HepG2 (cell line): ENCODE results near the gene HDGFL2. TPM values are rescaled to one million over a fixed set of nuclear protein-coding genes. Genes with fewer than 3 reads are reported as not detected.

Experiments used
- AHR ChIP-seq: IDR thresholded peaks from 2 replicates; pipeline ENCODE4 v1.6.1; 2018; ENCODE audit warnings: missing genetic modification reagents, missing compliant biosample characterization
- BCL6 ChIP-seq: IDR thresholded peaks from 2 replicates; pipeline ENCODE4 v1.6.1; 2016; ENCODE audit warnings: missing genetic modification reagents, missing compliant biosample characterization
- GATAD2A ChIP-seq: IDR thresholded peaks from 2 replicates; pipeline ENCODE4 v1.6.1; 2016
- HES4 ChIP-seq: sonication (generic); formaldehyde crosslinking; IDR thresholded peaks from 2 replicates; pipeline ENCODE4 v1.9.0; 2021; ENCODE audit warnings: mild to moderate bottlenecking, missing genetic modification reagents, borderline replicate concordance
- JUNB ChIP-seq: sonication (generic); formaldehyde crosslinking; IDR thresholded peaks from 2 replicates; pipeline ENCODE4 v1.8.0; 2022; ENCODE audit warnings: missing genetic modification reagents, mild to moderate bottlenecking, borderline replicate concordance
- MBD4 ChIP-seq: IDR thresholded peaks from 2 replicates; pipeline ENCODE4 v1.6.1; 2012; ENCODE audit warnings: low read length, inconsistent platforms, borderline replicate concordance
- MED8 ChIP-seq: sonication (generic); formaldehyde crosslinking; IDR thresholded peaks from 2 replicates; pipeline ENCODE4 v1.8.1; 2023; ENCODE audit warnings: mild to moderate bottlenecking, missing genetic modification reagents; ENCODE audit not compliant: insufficient replicate concordance
- MEIS1 ChIP-seq: sonication (generic); formaldehyde crosslinking; IDR thresholded peaks from 2 replicates; pipeline ENCODE4 v1.9.0; 2021; ENCODE audit warnings: mild to moderate bottlenecking, missing genetic modification reagents, moderate library complexity, borderline replicate concordance
- MTA3 ChIP-seq: sonication (generic); formaldehyde crosslinking; IDR thresholded peaks from 2 replicates; pipeline ENCODE4 v1.4.0; 2020; ENCODE audit warnings: missing genetic modification reagents
- SALL1 ChIP-seq: sonication (generic); formaldehyde crosslinking; IDR thresholded peaks from 2 replicates; pipeline ENCODE4 v1.8.0; 2022; ENCODE audit warnings: mild to moderate bottlenecking, missing genetic modification reagents
- TBP ChIP-seq: sonication (generic); formaldehyde crosslinking; IDR thresholded peaks from 2 replicates; pipeline ENCODE4 v1.5.0; 2020; ENCODE audit warnings: missing genetic modification reagents
- ZBTB42 ChIP-seq: sonication (generic); formaldehyde crosslinking; IDR thresholded peaks from 2 replicates; pipeline ENCODE4 v1.5.0; 2020; ENCODE audit warnings: mild to moderate bottlenecking, missing genetic modification reagents
- ZFP36L1 ChIP-seq: sonication (generic); formaldehyde crosslinking; IDR thresholded peaks from 2 replicates; pipeline ENCODE4 v1.8.0; 2022; ENCODE audit warnings: mild to moderate bottlenecking, missing genetic modification reagents, moderate library complexity
- ZNF121 ChIP-seq: sonication (generic); formaldehyde crosslinking; IDR thresholded peaks from 2 replicates; pipeline ENCODE4 v1.5.0; 2020; ENCODE audit warnings: mild to moderate bottlenecking, missing genetic modification reagents
- ZNF235 ChIP-seq: sonication (generic); formaldehyde crosslinking; IDR thresholded peaks from 2 replicates; pipeline ENCODE4 v1.8.1; 2023; ENCODE audit warnings: mild to moderate bottlenecking, missing genetic modification reagents, borderline replicate concordance
- ZNF468 ChIP-seq: sonication (generic); formaldehyde crosslinking; IDR thresholded peaks from 2 replicates; pipeline ENCODE4 v1.8.0; 2022; ENCODE audit warnings: mild to moderate bottlenecking, moderate library complexity, missing genetic modification reagents
- ZNF615 ChIP-seq: sonication (generic); formaldehyde crosslinking; IDR thresholded peaks from 2 replicates; pipeline ENCODE4 v1.5.0; 2020; ENCODE audit warnings: mild to moderate bottlenecking, missing genetic modification reagents, borderline replicate concordance
- ZNF747 ChIP-seq: sonication (generic); formaldehyde crosslinking; IDR thresholded peaks from 2 replicates; pipeline ENCODE4 v1.8.1; 2023; ENCODE audit warnings: missing genetic modification reagents, mild to moderate bottlenecking, borderline replicate concordance
- polyA plus RNA-seq, 8 experiments: library from polyadenylated mRNA; depleted of rRNA in 3 of 8; stranded (reverse) in 7 of 8; unstranded in 1 of 8; fragments of >200 nt; fragmentation: Illumina TruSeq in 4 of 8; extraction: Trizol in 4 of 8; gene quantifications; 2 replicates each; pipeline versions ENCODE4 v1.2.1 to v1.2.3, GENCODE V29; 2011 to 2016; ENCODE audit warnings: low read depth in 4 of 8, missing spikeins in 1 of 8, mixed read lengths in 1 of 8; ENCODE audit not compliant: insufficient read depth in 1 of 8
- total RNA-seq, 5 experiments: library from RNA; depleted of rRNA; stranded (reverse); fragments of >200 nt; fragmentation: Illumina TruSeq; extraction: Trizol; gene quantifications; 2 replicates each; pipeline ENCODE4 v1.2.3, GENCODE V29; 2016; ENCODE audit warnings: low read depth in 1 of 5
- TF ChIP-seq, protein P1 (sequence below): sonication (generic); formaldehyde crosslinking; IDR thresholded peaks from 2 replicates; pipeline ENCODE4 v1.5.0; 2020; ENCODE audit warnings: missing genetic modification reagents
- TF ChIP-seq, protein P2 (sequence below): sonication (generic); formaldehyde crosslinking; IDR thresholded peaks from 2 replicates; pipeline ENCODE4 v1.4.0; 2020; ENCODE audit warnings: missing genetic modification reagents, borderline replicate concordance
- TF ChIP-seq, protein P3 (sequence below): sonication (generic); formaldehyde crosslinking; IDR thresholded peaks from 2 replicates; pipeline ENCODE4 v1.4.0; 2020; ENCODE audit warnings: missing genetic modification reagents
- TF ChIP-seq, protein P4 (sequence below): sonication (generic); formaldehyde crosslinking; IDR thresholded peaks from 2 replicates; pipeline ENCODE4 v1.8.1; 2023; ENCODE audit warnings: mild to moderate bottlenecking, inconsistent platforms, moderate library complexity, missing genetic modification reagents, borderline replicate concordance
- TF ChIP-seq, protein P5 (sequence below): sonication (generic); formaldehyde crosslinking; IDR thresholded peaks from 2 replicates; pipeline ENCODE4 v1.9.0; 2022; ENCODE audit warnings: low read depth, missing genetic modification reagents

HDGFL2 gene
- total and polyA plus RNA-seq, 2 of the 13 experiments (the other 11 are each of a cell fraction or from before 2014, with no cell fraction given): 20.0 to 51.1 TPM

DNA sequence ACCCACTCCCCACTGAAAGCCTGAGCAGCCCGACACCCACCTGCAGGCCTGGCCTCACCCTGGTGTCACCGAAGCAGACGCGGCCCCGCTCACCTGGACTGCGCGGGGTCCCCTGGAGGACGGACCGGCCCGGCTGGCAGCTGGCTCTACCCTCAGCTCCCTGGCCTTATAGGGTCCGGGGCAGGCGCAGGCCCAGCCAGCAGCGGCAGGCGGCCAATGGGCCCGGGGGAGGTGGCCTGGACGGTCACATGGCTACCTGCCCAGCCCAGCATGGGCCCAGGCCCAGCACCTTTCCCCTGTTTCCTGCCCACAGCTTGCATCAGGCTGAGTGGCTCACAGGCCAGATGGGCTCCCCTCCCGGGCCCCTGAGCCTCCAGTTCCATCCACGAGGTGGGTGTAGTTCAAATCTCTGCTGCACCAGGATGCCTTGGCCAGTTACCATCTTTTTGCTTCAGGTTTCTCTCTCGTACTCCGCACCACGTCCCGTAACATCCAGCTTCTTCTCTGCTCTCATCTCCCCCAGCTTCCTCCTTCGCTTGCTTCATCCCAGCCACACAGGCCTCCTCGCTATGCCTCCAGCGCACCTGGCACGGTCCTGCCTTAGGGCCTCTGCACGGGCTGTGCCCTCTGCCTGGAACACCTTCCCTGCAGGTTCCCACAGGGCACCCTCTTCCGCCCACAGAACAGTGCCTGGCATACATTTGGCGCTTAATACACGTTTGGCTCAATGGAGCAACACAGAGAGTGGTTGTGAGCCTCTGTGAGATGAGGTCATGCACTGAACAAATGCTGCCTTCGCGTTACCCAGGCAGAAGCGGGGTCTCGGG lies 46.5 kb downstream of the HDGFL2 start, which contains the start of gene PLIN4 (continued):
- TF ChIP-seq, protein P1, sequence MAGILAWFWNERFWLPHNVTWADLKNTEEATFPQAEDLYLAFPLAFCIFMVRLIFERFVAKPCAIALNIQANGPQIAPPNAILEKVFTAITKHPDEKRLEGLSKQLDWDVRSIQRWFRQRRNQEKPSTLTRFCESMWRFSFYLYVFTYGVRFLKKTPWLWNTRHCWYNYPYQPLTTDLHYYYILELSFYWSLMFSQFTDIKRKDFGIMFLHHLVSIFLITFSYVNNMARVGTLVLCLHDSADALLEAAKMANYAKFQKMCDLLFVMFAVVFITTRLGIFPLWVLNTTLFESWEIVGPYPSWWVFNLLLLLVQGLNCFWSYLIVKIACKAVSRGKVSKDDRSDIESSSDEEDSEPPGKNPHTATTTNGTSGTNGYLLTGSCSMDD: no peak
- TF ChIP-seq AHR: no peak
- TF ChIP-seq HES4 (CRISPR knock-in tag): no peak
- TF ChIP-seq, protein P2, sequence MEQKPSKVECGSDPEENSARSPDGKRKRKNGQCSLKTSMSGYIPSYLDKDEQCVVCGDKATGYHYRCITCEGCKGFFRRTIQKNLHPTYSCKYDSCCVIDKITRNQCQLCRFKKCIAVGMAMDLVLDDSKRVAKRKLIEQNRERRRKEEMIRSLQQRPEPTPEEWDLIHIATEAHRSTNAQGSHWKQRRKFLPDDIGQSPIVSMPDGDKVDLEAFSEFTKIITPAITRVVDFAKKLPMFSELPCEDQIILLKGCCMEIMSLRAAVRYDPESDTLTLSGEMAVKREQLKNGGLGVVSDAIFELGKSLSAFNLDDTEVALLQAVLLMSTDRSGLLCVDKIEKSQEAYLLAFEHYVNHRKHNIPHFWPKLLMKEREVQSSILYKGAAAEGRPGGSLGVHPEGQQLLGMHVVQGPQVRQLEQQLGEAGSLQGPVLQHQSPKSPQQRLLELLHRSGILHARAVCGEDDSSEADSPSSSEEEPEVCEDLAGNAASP: 0 out of 2 replicates have a peak, but pooled peaks have one; percentile 18
- TF ChIP-seq SALL1 (CRISPR knock-in tag): peak; percentile 54; the same call in 1 of the 2 replicates
- no peak for TF ChIP-seq ZNF615 (CRISPR knock-in tag)
- no peak for TF ChIP-seq ZNF235 (CRISPR knock-in tag)
- TF ChIP-seq GATAD2A: 0 out of 2 replicates have a peak, but pooled peaks have one; percentile 10
- TF ChIP-seq, protein P3, sequence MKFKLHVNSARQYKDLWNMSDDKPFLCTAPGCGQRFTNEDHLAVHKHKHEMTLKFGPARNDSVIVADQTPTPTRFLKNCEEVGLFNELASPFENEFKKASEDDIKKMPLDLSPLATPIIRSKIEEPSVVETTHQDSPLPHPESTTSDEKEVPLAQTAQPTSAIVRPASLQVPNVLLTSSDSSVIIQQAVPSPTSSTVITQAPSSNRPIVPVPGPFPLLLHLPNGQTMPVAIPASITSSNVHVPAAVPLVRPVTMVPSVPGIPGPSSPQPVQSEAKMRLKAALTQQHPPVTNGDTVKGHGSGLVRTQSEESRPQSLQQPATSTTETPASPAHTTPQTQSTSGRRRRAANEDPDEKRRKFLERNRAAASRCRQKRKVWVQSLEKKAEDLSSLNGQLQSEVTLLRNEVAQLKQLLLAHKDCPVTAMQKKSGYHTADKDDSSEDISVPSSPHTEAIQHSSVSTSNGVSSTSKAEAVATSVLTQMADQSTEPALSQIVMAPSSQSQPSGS (CRISPR knock-in tag): no peak
- TF ChIP-seq, protein P4, sequence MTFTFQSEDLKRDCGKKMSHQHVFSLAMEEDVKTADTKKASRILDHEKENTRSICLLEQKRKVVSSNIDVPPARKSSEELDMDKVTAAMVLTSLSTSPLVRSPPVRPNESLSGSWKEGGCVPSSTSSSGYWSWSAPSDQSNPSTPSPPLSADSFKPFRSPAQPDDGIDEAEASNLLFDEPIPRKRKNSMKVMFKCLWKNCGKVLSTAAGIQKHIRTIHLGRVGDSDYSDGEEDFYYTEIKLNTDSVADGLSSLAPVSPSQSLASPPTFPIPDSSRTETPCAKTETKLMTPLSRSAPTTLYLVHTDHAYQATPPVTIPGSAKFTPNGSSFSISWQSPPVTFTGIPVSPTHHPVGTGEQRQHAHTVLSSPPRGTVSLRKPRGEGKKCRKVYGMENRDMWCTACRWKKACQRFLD (CRISPR knock-in tag): no peak
- TF ChIP-seq MEIS1: no peak
- no peak for TF ChIP-seq ZNF468 (CRISPR knock-in tag)
- no peak; the same call in 1 of the 2 replicates for TF ChIP-seq ZNF747
- TF ChIP-seq MTA3 (CRISPR knock-in tag): no peak
- TF ChIP-seq MBD4: no peak
- TF ChIP-seq MED8 (CRISPR knock-in tag): no peak
- no peak for TF ChIP-seq TBP
- TF ChIP-seq ZNF121 (CRISPR knock-in tag): no peak
- TF ChIP-seq JUNB: no peak
- TF ChIP-seq BCL6: 0 out of 2 replicates have a peak, but pooled peaks have one; percentile 7
- 0 out of 2 replicates have a peak, but pooled peaks have one; percentile 61 for TF ChIP-seq ZFP36L1 (CRISPR knock-in tag)
- TF ChIP-seq ZBTB42: peak; percentile 56; the same call in 1 of the 2 replicates
- TF ChIP-seq, protein P5, sequence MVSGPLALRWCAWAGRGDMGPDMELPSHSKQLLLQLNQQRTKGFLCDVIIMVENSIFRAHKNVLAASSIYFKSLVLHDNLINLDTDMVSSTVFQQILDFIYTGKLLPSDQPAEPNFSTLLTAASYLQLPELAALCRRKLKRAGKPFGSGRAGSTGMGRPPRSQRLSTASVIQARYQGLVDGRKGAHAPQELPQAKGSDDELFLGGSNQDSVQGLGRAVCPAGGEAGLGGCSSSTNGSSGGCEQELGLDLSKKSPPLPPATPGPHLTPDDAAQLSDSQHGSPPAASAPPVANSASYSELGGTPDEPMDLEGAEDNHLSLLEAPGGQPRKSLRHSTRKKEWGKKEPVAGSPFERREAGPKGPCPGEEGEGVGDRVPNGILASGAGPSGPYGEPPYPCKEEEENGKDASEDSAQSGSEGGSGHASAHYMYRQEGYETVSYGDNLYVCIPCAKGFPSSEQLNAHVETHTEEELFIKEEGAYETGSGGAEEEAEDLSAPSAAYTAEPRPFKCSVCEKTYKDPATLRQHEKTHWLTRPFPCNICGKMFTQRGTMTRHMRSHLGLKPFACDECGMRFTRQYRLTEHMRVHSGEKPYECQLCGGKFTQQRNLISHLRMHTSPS: peak; percentile 42; the same call in 1 of the 2 replicates
